ENCODE measurements around the gene ZNF274. TPM values are rescaled to one million over a fixed set of nuclear protein-coding genes. Genes with fewer than 3 reads are reported as not detected.
A peak's percentile ranks its signal among the peaks of the same experiment; 100 is the strongest.
"Not testable (repeated sequence)": the region's sequence is repeated elsewhere in the genome, so short reads cannot be mapped to it uniquely, and the experiment has no call there.

The ZNF274 gene
- 10 to 100 TPM; 76.5 to 77.1 TPM for total RNA-seq
- 10 to 100 TPM; 26.8 to 35.2 TPM for polyA plus RNA-seq

GRCh38 chr19:58182989-58183816 lies at the start of gene ZNF274:
Gene ZNF274, plus strand, starts transcription at chr19:58183061. Its CDS starts 905 bp downstream, at chr19:58183966.
- Histone ChIP-seq H3K4me3 (ENCODE audit: low read length in 2 of 2) (peak within 1 kb of the TSS; percentile 97 to 100), H3K27ac (ENCODE audit: low read depth, low read length) (peak within 1 kb of the TSS; percentile 97), H3K9me3 (ENCODE audit: control insufficient read depth in 1 of 2, low read length in 2 of 2) (peaks cover 20 to 48% of the 10 kb centered on the region in 2 donors), H3K27me3 (ENCODE audit: insufficient read depth, low read length) (no peaks in the 10 kb centered on the region), H3K4me1 (ENCODE audit: insufficient read depth, low read length) (peaks cover 20% of the 10 kb centered on the region), H3K36me3 (ENCODE audit: insufficient read depth, low read length) (peaks cover 23% of the 10 kb centered on the region)
- Mint-ChIP-seq H3K9me3 (peaks cover 0 to 91% (median 75%) of the 10 kb centered on the region in 8 donors), H3K27ac (peak within 1 kb of the TSS; percentile 97 to 99 (median 99)), H3K36me3 (peaks cover 58 to 61% of the 10 kb centered on the region in 2 donors), H3K4me3 (peak within 1 kb of the TSS; percentile 86 to 97 (median 92)), H3K27me3 (no peaks in the 10 kb centered on the region), H3K4me1 (peaks cover 12 to 25% (median 18%) of the 10 kb centered on the region in 4 donors)
- DNase-seq: peak; percentile 92 to 94 (median 93)
- POLR2A ChIA-PET (ENCODE audit: partially characterized antibody): interaction anchor here (0.6 to 3.7 kb wide), 43 partner anchors 10 to 992 kb away, joined by 3 to 28 read pairs (median 6); partner anchors contain the start of genes CHMP2A, ERVK3-1, RPS5 and ZBTB45
- CTCF ChIA-PET (ENCODE audit: partially characterized antibody): interaction anchor here (1.0 to 1.6 kb wide), 2 partner anchors 26 to 863 kb away, joined by 3 read pairs; partner anchors contain the start of gene ZNF543
- intact Hi-C loops (cut with micrococcal nuclease): loop anchor here (1.0 to 5.0 kb wide), 17 partner anchors 28 to 794 kb away; partner anchors contain the start of genes ERVK3-1, ZBTB45, ZNF324 and ZNF324B

- peaks cover 2 to 73% of the 10 kb centered on the region in 2 donors for H3K9me3 ChIP-seq (ENCODE audit: control insufficient read depth in 1 of 2, low read length in 2 of 2)
- no peak overlapping the region for H3K27ac ChIP-seq (ENCODE audit: low read depth, low read length)
- Mint-ChIP-seq H3K4me3 (peak overlapping the region in 1 of 8 donors; percentile 67), H3K36me3 (peaks cover 77 to 93% of the 10 kb centered on the region in 2 donors), H3K4me1 (peaks cover 0 to 3% (median 1%) of the 10 kb centered on the region in 4 donors), H3K27me3 (no peaks in the 10 kb centered on the region), H3K27ac (no peak overlapping the region), H3K9me3 (peaks cover 0 to 98% (median 88%) of the 10 kb centered on the region in 8 donors)
- intact Hi-C loops (cut with micrococcal nuclease): no loop called here
- H3K27me3 ChIP-seq (ENCODE audit: insufficient read depth, low read length): no peaks in the 10 kb centered on the region
- no peak for DNase-seq
- no peak overlapping the region for H3K4me3 ChIP-seq (ENCODE audit: low read length in 2 of 2)
- H3K4me1 ChIP-seq (ENCODE audit: insufficient read depth, low read length): no peaks in the 10 kb centered on the region
- H3K36me3 ChIP-seq (ENCODE audit: insufficient read depth, low read length): peaks cover 49% of the 10 kb centered on the region
- ChIA-PET CTCF (ENCODE audit: partially characterized antibody) (no interaction called here), POLR2A (ENCODE audit: partially characterized antibody) (no interaction called here)
Observed at GRCh38 chr19:58134244-58134643, 48.6 kb upstream of the ZNF274 start.

GRCh38 chr19:58145849-58146248 lies 37.0 kb upstream of the ZNF274 start:
- H3K9me3 ChIP-seq (ENCODE audit: control insufficient read depth in 1 of 2, low read length in 2 of 2): peaks cover 3 to 18% of the 10 kb centered on the region in 2 donors

GRCh38 chr19:58147475-58147874 lies 35.4 kb upstream of the ZNF274 start:
- POLR2A ChIA-PET (ENCODE audit: partially characterized antibody); H3K27ac Mint-ChIP-seq; H3K27me3 ChIP-seq (ENCODE audit: insufficient read depth, low read length); H3K4me3 Mint-ChIP-seq; H3K27me3 Mint-ChIP-seq; H3K4me3 ChIP-seq (ENCODE audit: low read length in 2 of 2); H3K36me3 ChIP-seq (ENCODE audit: insufficient read depth, low read length); DNase-seq; CTCF ChIA-PET (ENCODE audit: partially characterized antibody); H3K27ac ChIP-seq (ENCODE audit: low read depth, low read length); intact Hi-C loops (cut with micrococcal nuclease): not testable (repeated sequence)
- Histone ChIP-seq H3K9me3 (ENCODE audit: control insufficient read depth in 1 of 2, low read length in 2 of 2) (peaks cover 0 to 12% of the 10 kb centered on the region in 2 donors), H3K4me1 (ENCODE audit: insufficient read depth, low read length) (peaks cover 15% of the 10 kb centered on the region)
- H3K36me3 Mint-ChIP-seq: peaks cover 18 to 28% of the 10 kb centered on the region in 2 donors
- H3K4me1 Mint-ChIP-seq: peaks cover 8 to 24% (median 14%) of the 10 kb centered on the region in 4 donors
- H3K9me3 Mint-ChIP-seq: peaks cover 0 to 51% (median 25%) of the 10 kb centered on the region in 8 donors

More at GRCh38 chr19:58145849-58146248, 37.0 kb upstream of the ZNF274 start:
- H3K27ac Mint-ChIP-seq: no peak overlapping the region
- DNase-seq: no peak
- H3K4me1 Mint-ChIP-seq: peaks cover 7 to 13% (median 10%) of the 10 kb centered on the region in 4 donors
- H3K9me3 Mint-ChIP-seq: peaks cover 0 to 58% (median 34%) of the 10 kb centered on the region in 8 donors
- peaks cover 10% of the 10 kb centered on the region for H3K36me3 ChIP-seq (ENCODE audit: insufficient read depth, low read length)
- intact Hi-C loops (cut with micrococcal nuclease): no loop called here
- peaks cover 10% of the 10 kb centered on the region for H3K4me1 ChIP-seq (ENCODE audit: insufficient read depth, low read length)
- H3K4me3 Mint-ChIP-seq: no peak overlapping the region
- H3K36me3 Mint-ChIP-seq: peaks cover 29 to 38% of the 10 kb centered on the region in 2 donors
- H3K27me3 ChIP-seq (ENCODE audit: insufficient read depth, low read length): no peaks in the 10 kb centered on the region
- H3K27ac ChIP-seq (ENCODE audit: low read depth, low read length): no peak overlapping the region
- CTCF ChIA-PET (ENCODE audit: partially characterized antibody): no interaction called here
- H3K27me3 Mint-ChIP-seq: no peaks in the 10 kb centered on the region
- no peak overlapping the region for H3K4me3 ChIP-seq (ENCODE audit: low read length in 2 of 2)
- POLR2A ChIA-PET (ENCODE audit: partially characterized antibody): no interaction called here

GRCh38 chr19:58150328-58150921 lies 32.4 kb upstream of the ZNF274 start, which contains the start of gene ZNF329:
Gene ZNF329, minus strand, starts transcription at chr19:58150789. Its CDS starts 21,286 bp downstream, at chr19:58129503.
- peaks cover 23% of the 10 kb centered on the region for H3K4me1 ChIP-seq (ENCODE audit: insufficient read depth, low read length)
- no peaks in the 10 kb centered on the region for H3K27me3 ChIP-seq (ENCODE audit: insufficient read depth, low read length)
- peaks cover 9 to 34% (median 16%) of the 10 kb centered on the region in 4 donors for H3K4me1 Mint-ChIP-seq
- POLR2A ChIA-PET (ENCODE audit: partially characterized antibody): interaction anchor here (0.6 to 2.4 kb wide), 9 partner anchors 33 to 651 kb away, joined by 3 to 7 read pairs (median 3); partner anchors contain the start of genes ZNF416, ZNF551, ZNF606 and ZNF773
- CTCF ChIA-PET (ENCODE audit: partially characterized antibody): no interaction called here
- peak within 1 kb of the TSS; percentile 85 for H3K27ac ChIP-seq (ENCODE audit: low read depth, low read length)
- H3K27ac Mint-ChIP-seq: peak within 1 kb of the TSS; percentile 61 to 96 (median 88)
- peak within 1 kb of the TSS; percentile 89 to 95 (median 92) for H3K4me3 Mint-ChIP-seq
- H3K36me3 ChIP-seq (ENCODE audit: insufficient read depth, low read length): no peaks in the 10 kb centered on the region
- peak; percentile 85 to 90 (median 88) for DNase-seq
- H3K36me3 Mint-ChIP-seq: peaks cover 6 to 19% of the 10 kb centered on the region in 2 donors
- peaks cover 0 to 6% of the 10 kb centered on the region in 2 donors for H3K9me3 ChIP-seq (ENCODE audit: control insufficient read depth in 1 of 2, low read length in 2 of 2)
- peaks cover 0 to 35% (median 12%) of the 10 kb centered on the region in 8 donors for H3K9me3 Mint-ChIP-seq
- intact Hi-C loops (cut with micrococcal nuclease): loop anchor here (1.0 to 10.0 kb wide), 4 partner anchors 52 to 1756 kb away; partner anchors contain the start of genes ZNF17, ZNF582 and ZSCAN18
- H3K27me3 Mint-ChIP-seq: no peaks in the 10 kb centered on the region
- peak within 1 kb of the TSS; percentile 63 to 90 for H3K4me3 ChIP-seq (ENCODE audit: low read length in 2 of 2)

- H3K27ac ChIP-seq (ENCODE audit: low read depth, low read length): no peak overlapping the region
- DNase-seq: no peak
- H3K4me3 ChIP-seq (ENCODE audit: low read length in 2 of 2): no peak overlapping the region
- no peaks in the 10 kb centered on the region for H3K36me3 ChIP-seq (ENCODE audit: insufficient read depth, low read length)
- H3K27me3 Mint-ChIP-seq: no peaks in the 10 kb centered on the region
- POLR2A ChIA-PET (ENCODE audit: partially characterized antibody): interaction anchor here (1.9 kb wide), 1 partner anchor 151 kb away, joined by 7 read pairs; the partner anchor contains the start of gene ZNF606
- no peaks in the 10 kb centered on the region for H3K9me3 ChIP-seq (ENCODE audit: control insufficient read depth in 1 of 2, low read length in 2 of 2)
- peak overlapping the region in 1 of 7 donors; percentile 14 for H3K27ac Mint-ChIP-seq
- no peaks in the 10 kb centered on the region for H3K27me3 ChIP-seq (ENCODE audit: insufficient read depth, low read length)
- H3K4me1 ChIP-seq (ENCODE audit: insufficient read depth, low read length): peaks cover 23% of the 10 kb centered on the region
- peaks cover 0 to 13% of the 10 kb centered on the region in 2 donors for H3K36me3 Mint-ChIP-seq
- H3K4me3 Mint-ChIP-seq: peak overlapping the region in 4 of 8 donors; percentile 8 to 82 (median 35)
- intact Hi-C loops (cut with micrococcal nuclease): loop anchor here (10.0 kb wide), 1 partner anchor 1759 kb away; the partner anchor contains the start of gene ZNF582
- peaks cover 0 to 29% (median 3%) of the 10 kb centered on the region in 8 donors for H3K9me3 Mint-ChIP-seq
- peaks cover 9 to 34% (median 16%) of the 10 kb centered on the region in 4 donors for H3K4me1 Mint-ChIP-seq
- CTCF ChIA-PET (ENCODE audit: partially characterized antibody): no interaction called here
Observed at GRCh38 chr19:58153386-58153785, 29.5 kb upstream of the ZNF274 start.
